ENCODE measurements around the gene PAFAH1B2.
"Not testable (repeated sequence)": the region's sequence is repeated elsewhere in the genome, so short reads cannot be mapped to it uniquely, and the experiment has no call there.

The PAFAH1B2 gene, protein sequence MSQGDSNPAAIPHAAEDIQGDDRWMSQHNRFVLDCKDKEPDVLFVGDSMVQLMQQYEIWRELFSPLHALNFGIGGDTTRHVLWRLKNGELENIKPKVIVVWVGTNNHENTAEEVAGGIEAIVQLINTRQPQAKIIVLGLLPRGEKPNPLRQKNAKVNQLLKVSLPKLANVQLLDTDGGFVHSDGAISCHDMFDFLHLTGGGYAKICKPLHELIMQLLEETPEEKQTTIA

DNA sequence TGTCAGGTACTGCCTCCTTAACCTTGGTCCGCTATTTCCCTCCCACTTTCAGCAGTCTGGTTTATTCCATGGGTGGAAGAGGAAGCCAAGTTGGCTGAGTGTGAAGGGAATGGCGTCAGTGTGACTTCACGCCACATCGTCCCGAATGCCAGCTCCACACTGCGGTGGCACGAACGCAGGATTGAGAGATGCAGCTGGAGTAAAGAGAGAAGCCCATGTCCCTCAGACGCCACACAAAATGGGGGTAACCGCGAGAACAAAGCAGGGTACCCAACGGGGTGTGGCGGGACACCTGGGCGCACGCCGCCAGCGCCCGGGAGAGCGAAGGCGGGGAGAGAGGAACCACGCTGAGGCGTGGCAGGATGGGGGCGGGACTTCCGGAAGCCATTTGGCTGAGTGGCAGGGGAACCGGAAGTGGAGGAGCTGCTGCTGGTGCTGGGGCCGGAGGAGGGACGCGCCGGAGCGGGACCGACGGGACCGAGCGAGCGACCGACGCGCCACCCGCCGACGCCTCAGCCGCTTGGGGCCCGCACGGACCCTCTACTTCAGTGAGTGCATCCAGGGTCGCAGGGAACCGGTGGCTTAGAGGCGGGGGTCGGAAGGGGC lies at the start of gene PAFAH1B2:
Gene PAFAH1B2 (plus strand): TSS at position 417 of the 606 bp plus-strand sequence. CDS start 8,161 bp downstream, outside the sequence.
- FAIRE-seq, result no peak
- DNase-seq (ENCODE audit: low spot score), result peak; percentile 95

DNA sequence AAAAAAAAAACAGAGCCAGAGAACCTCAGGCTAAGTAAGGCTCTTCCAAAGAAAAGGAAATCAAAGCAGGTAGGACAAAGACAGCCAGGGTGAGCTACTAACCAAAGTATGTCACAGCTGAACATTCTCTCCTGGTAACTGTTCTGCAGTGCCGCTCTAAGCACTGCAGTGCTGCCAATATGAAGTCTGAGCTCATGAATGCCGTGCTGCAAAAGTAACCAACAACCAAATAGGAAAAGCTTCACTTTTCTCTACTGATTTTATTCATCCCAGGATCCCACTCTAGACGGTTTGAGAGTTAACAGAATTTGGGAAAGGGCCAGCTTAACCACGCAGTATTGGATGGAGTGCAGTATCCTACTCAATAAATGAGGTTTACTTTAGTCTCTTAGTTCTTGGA lies 49.3 kb upstream of the PAFAH1B2 start:
- FAIRE-seq, result no peak
- DNase-seq (ENCODE audit: low spot score), result no peak

DNA sequence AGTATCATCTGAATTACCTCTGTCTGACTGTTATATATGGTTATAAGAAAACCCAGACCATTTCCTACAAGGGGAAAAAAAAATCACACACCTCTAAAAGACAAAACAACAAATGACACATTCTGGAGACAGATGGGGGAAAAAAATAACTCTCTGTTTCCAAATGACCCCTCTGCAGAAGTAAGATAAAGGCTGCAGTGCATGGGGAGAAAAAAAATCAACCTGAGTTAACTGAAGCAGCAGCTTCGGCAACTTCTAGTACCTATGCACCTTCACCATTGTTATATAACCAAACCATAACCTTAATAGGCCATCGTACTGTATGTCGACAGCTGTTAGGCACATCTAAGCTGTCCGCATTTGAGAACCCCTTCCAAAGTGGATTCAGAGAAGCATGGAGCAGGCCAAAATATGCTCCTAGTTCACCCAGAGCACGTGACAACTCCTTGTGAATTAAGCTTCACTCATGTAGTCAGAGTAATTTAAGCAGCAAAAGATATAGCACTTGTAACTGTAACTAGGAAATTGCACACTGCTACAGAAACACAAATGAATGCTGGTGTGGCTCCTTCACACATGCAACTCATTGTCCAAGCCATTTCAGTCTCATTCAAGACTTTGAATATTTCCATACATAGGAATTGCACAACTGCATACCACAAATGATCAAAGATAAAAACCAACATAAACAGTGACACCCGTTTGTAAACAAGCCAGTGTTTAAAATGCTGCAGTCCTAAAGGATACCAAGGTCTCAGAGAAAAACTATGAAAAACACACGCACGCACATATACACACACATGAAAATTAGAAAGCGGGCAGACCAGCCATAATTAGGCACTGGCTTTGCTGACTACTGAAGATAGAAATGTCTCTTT lies 48.6 kb upstream of the PAFAH1B2 start:
- DNase-seq (ENCODE audit: low spot score) (no peak), FAIRE-seq (no peak)

DNA sequence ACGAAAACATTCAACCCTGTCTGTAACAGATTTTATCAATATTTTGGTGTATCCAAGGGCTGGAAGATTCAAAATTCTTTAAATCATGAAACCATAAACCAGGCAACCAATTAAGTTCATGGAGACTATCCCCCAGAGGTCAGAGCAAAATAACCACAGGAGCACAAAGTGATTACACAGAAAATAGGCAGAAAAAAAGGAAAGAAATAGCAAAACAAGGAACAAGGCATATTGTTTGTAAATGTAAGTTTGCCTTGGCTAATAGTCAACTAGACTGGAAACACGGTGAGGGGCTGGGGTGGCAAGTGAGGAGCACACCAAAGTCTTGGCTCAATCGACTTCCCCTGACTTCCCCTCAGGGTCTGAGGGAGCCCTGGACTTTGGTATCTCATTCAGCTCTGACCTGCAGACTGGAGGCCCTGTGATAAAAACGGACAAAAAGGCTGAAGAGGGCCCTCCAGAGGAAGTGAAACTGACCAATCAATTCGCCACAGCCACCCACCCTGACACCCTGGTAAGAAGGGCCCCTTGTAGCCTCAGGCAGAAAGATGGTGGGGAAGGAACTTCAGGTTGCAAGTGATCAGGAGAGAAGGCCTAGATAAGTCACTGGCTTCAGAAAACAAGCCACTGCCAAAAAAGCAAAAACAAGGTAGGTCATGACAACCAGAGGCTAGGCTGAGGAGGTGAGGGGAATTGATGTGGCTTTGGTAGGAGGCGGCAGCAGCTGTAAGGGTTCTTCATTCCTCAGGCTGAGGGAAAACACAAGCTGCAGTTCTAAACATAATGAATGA lies 47.7 kb upstream of the PAFAH1B2 start:
- FAIRE-seq, result no peak
- no peak for DNase-seq (ENCODE audit: low spot score)

DNA sequence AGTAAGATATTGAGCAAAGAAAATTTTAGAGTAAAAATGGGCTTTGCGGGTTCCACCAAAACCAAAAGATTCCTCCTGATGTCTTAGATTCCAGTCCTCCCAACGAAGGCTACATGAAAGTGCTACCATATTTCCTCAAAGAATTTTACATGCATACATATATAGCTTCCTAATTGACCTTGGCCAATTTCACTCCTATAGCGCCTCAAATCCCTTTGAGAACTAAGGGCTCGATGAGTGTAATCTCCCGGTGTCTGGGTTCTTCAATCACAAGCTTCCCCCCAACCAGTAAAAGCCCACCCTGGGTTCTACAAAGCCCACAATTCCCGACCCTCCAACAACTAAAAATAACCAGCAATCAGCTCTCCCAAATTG lies 47.1 kb upstream of the PAFAH1B2 start:
- FAIRE-seq (no peak), DNase-seq (ENCODE audit: low spot score) (no peak)

DNA sequence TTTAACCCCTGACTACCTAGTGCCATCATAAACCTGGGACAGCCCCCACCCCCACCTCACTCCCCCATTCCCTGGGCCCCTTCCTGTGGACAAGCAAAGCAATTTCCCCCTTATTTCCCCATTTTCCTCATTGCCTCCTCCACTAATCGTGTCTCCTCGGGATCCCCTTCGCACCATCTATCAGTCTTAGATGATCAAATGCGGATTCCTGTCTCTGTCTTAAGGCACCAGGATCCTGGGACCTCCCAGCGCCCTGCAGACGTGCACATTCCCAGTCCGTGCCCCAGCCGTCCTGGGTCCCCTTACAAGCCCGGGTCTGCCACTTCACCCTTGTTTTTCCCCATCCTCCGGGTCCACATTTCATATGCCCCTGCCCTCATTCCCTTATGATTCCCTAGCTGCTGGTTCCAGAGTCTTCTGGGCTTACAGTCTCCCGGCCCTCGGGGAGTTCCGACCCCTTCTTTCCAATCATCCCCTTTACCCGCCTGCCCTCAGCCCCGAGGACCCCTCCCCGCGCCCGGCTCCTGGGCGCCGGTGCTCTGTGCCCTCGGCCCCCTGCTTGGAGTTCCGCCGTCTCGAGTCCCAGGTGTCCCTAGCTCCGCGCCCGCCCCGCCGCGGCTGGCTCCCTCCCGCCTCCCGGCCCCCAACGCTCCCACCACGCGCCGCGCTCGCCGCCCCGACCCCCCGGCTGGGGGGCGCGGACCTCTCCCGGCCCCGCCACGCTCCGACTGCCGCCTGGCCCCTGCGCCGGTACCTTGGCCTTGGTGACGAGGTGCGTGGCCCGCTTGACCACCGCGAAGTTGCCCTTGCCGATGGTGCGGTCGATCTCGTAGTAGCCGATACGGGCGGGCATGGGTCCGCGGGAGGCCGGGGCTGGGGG lies 46.5 kb upstream of the PAFAH1B2 start:
- DNase-seq (ENCODE audit: low spot score) (peak; percentile 18), FAIRE-seq (no peak)

DNA sequence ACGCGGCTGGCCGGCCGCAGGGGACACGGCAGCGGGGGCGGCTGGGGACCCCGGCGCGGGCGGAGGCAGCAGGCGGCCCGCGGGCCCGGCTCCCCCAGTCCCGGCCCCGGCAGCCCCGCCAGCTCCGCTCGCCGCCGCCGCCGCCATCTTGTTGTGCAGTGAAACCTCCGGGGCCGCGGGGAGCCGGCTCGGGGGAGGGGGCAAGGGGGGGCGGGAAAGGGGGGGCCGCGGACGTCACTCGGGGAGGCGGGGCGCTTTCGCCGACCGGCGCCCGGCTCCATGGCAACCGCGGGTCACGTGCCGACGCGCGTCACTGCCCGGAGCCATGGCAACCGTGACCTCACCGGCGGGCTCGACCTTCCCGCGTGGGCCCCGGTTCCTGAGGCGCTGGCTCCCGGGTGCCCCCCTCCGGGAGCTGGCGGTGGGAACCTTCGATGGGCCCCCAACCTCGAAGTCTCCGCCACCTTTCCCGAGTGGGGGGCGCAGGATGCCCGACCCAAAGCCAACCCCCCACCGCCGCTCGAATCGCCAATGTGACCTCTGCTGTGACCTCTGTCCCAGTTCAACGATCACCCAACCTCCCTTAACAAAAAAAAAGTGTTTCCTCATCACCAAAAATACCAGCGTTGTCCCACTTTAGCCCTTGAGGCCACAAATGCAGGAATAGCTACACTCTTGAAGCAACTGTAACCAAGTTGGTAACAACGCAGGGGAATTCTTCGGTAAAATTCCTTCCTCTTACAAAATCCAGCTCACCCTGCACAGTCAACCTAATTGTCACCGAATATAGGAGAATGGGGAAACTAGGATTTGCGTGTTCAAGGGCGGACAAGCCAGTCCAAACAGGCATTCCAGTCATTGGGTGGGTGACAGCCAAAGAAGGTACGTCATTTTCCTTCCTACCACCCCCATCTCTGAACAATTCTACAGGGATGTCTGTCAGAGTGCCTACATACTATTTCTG lies 45.5 kb upstream of the PAFAH1B2 start, which contains the start of gene SIK3:
Gene SIK3 (minus strand): TSS at position 160 of the 964 bp plus-strand sequence. CDS start 13 bp downstream, at position 147.
- FAIRE-seq, result no peak
- peak; percentile 95 for DNase-seq (ENCODE audit: low spot score)

DNA sequence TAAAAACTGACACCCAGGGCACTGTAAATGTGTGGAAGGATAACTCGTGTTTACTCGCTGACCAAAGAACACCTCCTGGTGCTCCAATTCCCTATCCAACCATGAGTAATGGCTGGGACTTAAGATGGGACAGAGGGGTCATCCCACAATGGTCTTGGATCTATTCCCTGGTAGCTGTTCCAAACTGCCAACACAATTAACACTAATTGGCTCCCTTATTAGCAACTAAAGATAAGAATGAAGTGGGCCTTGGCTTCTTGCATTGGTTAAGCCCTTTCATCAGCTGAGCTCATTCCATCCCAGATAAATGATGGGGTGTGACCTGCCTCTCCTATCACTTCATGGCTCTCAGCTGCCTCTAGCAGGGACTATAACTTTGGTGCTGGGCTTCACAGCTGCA lies 44.4 kb upstream of the PAFAH1B2 start:
- no peak for DNase-seq (ENCODE audit: low spot score)
- FAIRE-seq, result no peak

DNA sequence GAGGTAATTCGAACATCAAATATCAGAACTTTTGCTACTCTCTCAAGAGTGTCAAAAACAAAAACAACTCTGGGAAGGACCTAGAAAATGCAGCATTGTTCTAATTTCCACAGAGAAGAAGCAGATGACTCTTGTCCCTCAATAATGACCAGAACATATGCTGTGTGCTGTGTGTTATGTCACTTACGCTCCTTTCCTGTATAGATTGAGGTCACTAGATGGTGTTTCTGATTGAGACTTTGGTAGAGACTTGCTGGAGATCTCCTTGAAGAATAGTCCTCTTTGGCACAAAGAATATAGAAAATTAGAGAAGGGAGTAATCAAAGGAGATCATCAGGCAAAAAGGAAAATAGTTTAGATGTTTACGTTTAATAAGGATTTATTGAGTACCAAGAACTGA lies 43.5 kb upstream of the PAFAH1B2 start:
- DNase-seq (ENCODE audit: low spot score) (no peak), FAIRE-seq (no peak)

DNA sequence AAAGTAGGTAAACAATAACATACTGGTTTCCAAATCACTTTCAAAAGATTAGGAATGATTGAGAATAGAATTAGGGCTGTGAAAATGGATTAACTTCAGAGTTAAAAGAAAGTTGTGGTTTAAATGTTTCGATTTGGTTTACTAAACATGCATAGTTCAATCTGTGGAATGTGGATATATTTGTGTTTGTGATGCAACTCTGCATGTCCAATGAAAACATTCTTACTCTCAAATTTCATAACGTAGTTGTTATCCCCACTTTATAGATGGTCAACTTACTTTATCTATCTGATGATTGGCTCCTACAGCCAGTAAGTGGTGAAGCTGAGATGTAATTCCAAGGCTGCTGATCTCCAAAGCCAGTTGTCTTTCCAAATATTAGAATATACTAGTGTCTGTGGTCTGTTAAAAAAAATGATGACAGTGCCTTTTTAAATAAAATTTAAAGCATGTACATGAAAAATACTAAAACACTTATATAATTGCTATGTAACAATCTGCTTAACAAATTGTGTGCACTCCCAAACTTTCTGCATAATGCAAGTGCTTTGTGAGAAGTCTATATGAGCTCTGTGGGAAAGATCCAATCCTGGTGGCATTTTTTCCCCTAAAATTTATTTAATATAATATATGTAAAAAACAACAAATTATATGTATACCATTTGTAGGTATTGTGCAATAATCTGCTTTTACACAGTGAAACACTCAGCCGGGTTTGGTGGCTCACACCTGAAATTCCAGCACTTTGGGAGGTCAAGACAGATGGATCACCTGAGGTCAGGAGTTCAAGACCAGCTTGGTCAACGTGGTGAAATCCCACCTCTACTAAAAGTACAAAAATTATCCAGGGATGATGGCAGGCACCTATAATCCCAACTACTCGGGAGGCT lies 36.1 kb upstream of the PAFAH1B2 start:
- FAIRE-seq, result no peak

DNA sequence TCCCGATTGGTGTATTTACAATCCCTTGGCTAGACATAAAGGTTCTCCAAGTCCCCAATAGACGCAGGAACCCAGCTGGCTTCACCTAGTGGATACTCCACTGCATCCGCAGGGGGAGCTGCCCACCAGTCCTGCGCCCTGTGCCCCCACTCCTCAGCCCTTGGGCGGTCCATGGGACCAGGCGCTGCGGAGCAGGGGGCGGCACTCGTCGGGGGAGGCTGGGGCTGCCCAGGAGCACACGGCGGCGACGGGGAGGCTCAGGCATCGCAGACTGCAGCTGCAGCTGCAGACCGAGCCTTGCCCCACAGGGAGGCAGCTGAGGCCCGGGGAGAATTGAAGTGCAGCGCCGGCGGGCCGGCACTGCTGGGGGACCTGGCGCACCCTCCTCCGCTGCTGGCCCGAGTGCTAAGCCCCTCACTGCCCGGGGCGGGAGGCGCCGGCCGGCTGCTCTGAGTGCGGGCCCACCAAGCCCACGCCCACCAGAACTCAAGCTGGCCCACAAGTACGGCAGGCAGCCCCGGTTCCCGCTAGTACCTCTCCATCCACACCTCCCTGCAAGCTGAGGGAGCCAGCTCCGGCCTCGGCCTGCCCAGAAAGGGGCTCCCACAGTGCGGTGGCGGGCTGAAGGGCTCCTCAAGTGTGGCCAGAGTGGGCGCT lies 33.7 kb upstream of the PAFAH1B2 start:
- DNase-seq (ENCODE audit: low spot score) (no peak), FAIRE-seq (no peak)

More for the DNA sequence above, 36.1 kb upstream of the PAFAH1B2 start:
- DNase-seq (ENCODE audit: low spot score), result no peak

DNA sequence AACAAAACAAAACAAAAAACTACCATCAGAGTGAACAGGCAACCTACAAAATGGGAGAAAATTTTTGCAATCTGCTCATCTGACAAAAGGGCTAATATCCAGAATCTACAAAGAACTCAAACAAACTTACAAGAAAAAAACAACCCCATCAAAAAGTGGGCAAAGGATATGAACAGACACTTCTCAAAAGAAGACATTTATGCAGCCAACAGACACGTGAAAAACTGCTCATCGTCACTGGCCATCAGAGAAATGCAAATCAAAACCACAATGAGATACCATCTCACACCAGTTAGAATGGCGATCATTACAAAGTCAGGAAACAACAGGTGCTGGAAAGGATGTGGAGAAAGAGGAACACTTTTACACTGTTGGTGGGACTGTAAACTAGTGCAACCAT lies 31.6 kb upstream of the PAFAH1B2 start:
- not testable (repeated sequence) for DNase-seq (ENCODE audit: low spot score); FAIRE-seq

DNA sequence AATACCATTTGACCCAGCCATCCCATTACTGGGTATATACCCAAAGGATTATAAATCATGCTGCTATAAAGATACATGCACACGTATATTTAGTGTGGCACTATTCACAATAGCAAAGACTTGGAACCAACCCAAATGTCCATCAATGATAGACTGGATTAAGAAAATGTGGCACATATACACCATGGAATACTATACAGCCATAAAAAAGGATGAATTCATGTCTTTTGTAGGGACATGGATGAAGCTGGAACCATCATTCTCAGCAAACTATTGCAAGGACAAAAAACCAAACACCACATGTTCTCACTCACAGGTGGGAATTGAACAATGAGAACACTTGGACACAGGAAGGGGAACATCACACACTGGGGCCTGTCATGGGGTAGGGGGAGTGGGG lies 31.1 kb upstream of the PAFAH1B2 start:
- DNase-seq (ENCODE audit: low spot score); FAIRE-seq: not testable (repeated sequence)

DNA sequence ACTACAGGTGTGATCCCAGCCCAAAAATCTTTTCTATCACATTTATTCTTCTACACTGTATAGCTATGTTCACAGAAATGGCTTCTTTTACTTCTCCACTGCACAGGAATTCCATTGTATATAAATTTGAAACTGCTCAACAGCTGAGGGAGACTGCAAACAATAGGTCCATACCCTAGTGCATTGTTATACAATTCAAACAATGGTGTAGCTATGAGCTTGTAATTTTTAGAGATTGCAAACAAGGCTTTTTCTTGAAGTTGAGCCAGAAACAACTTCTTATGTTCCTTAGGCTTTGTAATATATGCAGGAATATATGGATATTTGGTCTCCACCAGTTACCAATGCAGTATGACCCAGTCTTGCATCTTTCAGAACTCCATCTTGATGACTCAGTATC lies 26.4 kb upstream of the PAFAH1B2 start:
- DNase-seq (ENCODE audit: low spot score), result no peak
- FAIRE-seq, result no peak

DNA sequence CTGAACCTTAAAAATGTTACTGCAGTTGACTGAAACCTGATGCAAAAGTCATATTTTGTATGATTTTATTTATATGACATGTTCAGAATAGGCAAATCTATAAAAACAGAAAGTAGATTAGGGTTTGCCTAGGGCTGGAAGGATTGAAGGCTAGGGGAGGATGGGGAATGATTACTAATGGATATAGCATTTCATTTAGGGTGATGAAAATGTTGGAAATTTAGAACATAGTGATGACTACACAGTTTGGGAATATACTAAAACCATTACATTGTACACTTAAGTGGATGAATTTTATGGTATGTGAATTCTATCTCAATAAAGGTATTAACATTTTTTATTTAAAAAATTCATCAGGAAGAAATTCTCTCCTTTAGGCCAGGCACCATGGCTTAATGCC lies 22.9 kb upstream of the PAFAH1B2 start:
- no peak for FAIRE-seq

DNA sequence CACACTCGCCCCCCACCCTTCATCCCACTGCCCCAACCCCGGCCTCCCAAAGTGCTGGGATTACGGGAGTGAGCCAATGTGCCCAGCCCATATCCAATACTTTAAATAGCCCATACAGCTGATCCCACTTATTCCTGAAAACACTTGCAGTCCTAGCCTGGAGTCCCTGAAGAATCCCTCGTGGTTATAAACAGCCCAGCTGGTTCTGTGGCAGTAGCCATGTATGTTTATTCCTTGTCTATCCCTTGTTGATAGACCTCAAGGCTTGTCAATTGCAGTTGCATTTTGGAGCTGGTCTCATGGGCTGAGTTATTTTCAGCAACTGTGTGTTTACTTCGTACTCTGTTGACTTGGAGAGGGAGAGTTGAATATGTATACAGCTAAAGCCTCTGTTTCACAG lies 21.5 kb upstream of the PAFAH1B2 start:
- no peak for FAIRE-seq
- no peak for DNase-seq (ENCODE audit: low spot score)

More for the DNA sequence above, 22.9 kb upstream of the PAFAH1B2 start:
- no peak for DNase-seq (ENCODE audit: low spot score)

DNA sequence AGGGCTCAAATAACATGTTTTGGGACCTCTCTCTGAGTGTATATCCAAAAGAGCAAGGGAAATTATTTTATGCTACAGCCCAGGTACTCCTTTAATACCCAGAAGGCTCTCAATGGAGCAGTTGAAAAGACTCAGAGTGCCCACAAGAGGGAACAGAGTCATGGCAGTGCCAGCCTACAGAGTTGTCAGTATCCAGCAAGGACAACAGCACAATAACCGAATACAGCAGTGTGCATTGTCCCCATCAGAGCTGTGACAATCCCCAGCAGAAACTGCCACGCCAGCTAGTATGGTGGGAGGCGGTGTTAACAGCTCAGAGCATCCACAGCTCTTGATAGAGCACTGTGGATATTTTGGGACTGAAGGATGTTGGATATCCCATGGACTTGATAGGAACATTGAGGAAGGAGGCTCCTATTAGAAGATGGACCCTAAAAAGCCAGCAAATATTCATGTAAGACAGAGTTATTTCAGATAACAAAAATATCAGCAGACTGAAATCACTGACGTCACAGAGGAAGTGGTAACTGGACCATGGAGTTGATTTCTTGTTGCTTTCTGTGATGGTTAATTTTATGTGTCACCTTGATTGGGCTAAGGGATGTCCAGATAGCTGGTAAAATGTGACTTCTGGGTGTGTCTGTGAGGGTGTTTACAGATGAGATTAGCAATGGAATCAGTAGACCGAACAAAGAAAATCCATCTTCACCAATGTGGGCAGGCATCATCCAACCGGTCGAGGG lies 17.7 kb upstream of the PAFAH1B2 start:
- no peak for FAIRE-seq

More for the DNA sequence above, 17.7 kb upstream of the PAFAH1B2 start:
- no peak for DNase-seq (ENCODE audit: low spot score)

Measured in urothelium cell line (cell line).